HG02623 (cell line): ENCODE results near the gene ERBB4.
"Not testable (repeated sequence)": the region's sequence is repeated elsewhere in the genome, so short reads cannot be mapped to it uniquely, and the experiment has no call there.

Experiments
- ATAC-seq: cut with Tn5 transposase; IDR thresholded peaks from one replicate; pipeline ENCODE4 v1.9.1; 2021; ENCODE audit warnings: moderate library complexity; ENCODE audit not compliant: unreplicated experiment

The ERBB4 gene

GRCh38 chr2:212237350-212238095 lies 301.1 kb downstream of the ERBB4 start:
- no peak for ATAC-seq

GRCh38 chr2:212228743-212229171 lies 309.8 kb downstream of the ERBB4 start:
- no peak for ATAC-seq

- ATAC-seq, result no peak
These were observed 310.8 kb downstream of the ERBB4 start for GRCh38 chr2:212227755-212228154.

GRCh38 chr2:212226114-212226513 lies 312.5 kb downstream of the ERBB4 start:
- no peak for ATAC-seq

- no peak for ATAC-seq
These were observed 314.9 kb downstream of the ERBB4 start for GRCh38 chr2:212223696-212224095.

GRCh38 chr2:212213191-212213590 lies 325.4 kb downstream of the ERBB4 start:
- ATAC-seq, result no peak

GRCh38 chr2:212208467-212208866 lies 330.1 kb downstream of the ERBB4 start:
- ATAC-seq, result no peak

- ATAC-seq, result no peak
These were observed 340.8 kb downstream of the ERBB4 start for GRCh38 chr2:212197776-212198175.

GRCh38 chr2:212195626-212196025 lies 343.0 kb downstream of the ERBB4 start:
- ATAC-seq, result no peak

- ATAC-seq, result no peak
These were observed 344.2 kb downstream of the ERBB4 start for GRCh38 chr2:212194396-212194795.

GRCh38 chr2:212193803-212194202 lies 344.8 kb downstream of the ERBB4 start:
- ATAC-seq, result no peak

- ATAC-seq, result no peak
These were observed 345.5 kb downstream of the ERBB4 start for GRCh38 chr2:212193056-212193455.

- ATAC-seq, result not testable (repeated sequence)
These were observed 347.2 kb downstream of the ERBB4 start for GRCh38 chr2:212191438-212191837.

- ATAC-seq, result no peak
These were observed 352.4 kb downstream of the ERBB4 start for GRCh38 chr2:212186166-212186565.

- no peak for ATAC-seq
These were observed 357.0 kb downstream of the ERBB4 start for GRCh38 chr2:212181646-212182045.

GRCh38 chr2:212180408-212181083 lies 358.1 kb downstream of the ERBB4 start:
- no peak for ATAC-seq

- no peak for ATAC-seq
These were observed 360.9 kb downstream of the ERBB4 start for GRCh38 chr2:212177724-212178123.

- no peak for ATAC-seq
These were observed 362.5 kb downstream of the ERBB4 start for GRCh38 chr2:212176151-212176550.

- ATAC-seq, result no peak
These were observed 364.7 kb downstream of the ERBB4 start for GRCh38 chr2:212173756-212174510.

- ATAC-seq, result no peak
These were observed 365.3 kb downstream of the ERBB4 start for GRCh38 chr2:212173331-212173730.

- no peak for ATAC-seq
These were observed 368.2 kb downstream of the ERBB4 start for GRCh38 chr2:212170382-212170781.

GRCh38 chr2:212158081-212158480 lies 380.5 kb downstream of the ERBB4 start:
- no peak for ATAC-seq
